ENCODE results near the gene LRRC73. TPM values are rescaled to one million over a fixed set of nuclear protein-coding genes. Genes with fewer than 3 reads are reported as not detected.

The LRRC73 gene
- total and polyA plus RNA-seq, 9 donors, result 0.13 to 4.8 (median 1.8) TPM

DNA sequence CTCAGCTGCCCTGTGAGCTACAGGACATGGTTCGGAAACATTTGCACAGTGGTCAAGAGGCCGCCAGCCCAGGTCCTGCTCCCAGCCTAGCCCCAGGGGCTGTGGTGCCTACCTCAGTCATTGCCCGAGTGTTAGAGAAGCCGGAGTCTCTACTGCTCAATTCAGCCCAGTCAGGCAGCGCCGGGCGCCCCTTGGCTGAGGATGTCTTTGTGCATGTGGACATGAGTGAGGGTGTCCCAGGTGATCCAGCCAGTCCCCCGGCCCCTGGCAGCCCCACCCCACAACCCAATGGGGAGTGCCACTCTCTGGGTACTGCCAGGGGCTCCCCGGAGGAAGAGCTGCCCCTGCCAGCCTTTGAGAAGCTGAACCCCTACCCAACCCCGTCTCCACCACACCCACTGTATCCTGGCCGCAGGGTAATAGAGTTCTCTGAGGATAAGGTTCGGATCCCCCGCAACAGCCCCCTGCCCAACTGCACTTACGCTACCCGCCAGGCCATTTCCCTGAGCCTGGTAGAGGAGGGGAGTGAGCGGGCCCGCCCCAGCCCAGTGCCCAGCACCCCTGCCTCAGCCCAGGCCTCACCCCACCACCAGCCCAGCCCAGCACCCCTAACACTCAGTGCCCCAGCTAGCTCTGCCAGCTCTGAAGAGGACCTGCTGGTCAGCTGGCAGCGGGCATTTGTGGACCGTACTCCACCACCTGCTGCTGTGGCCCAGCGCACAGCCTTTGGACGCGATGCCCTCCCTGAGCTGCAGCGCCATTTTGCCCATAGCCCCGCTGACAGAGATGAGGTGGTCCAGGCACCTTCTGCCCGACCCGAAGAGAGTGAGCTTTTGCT is 5.2 kb downstream of the LRRC73 start:
- no peak overlapping the region for H3K27ac ChIP-seq
- H3K27me3 ChIP-seq, result no peaks in the 10 kb centered on the region
- TF ChIP-seq, protein P1, sequence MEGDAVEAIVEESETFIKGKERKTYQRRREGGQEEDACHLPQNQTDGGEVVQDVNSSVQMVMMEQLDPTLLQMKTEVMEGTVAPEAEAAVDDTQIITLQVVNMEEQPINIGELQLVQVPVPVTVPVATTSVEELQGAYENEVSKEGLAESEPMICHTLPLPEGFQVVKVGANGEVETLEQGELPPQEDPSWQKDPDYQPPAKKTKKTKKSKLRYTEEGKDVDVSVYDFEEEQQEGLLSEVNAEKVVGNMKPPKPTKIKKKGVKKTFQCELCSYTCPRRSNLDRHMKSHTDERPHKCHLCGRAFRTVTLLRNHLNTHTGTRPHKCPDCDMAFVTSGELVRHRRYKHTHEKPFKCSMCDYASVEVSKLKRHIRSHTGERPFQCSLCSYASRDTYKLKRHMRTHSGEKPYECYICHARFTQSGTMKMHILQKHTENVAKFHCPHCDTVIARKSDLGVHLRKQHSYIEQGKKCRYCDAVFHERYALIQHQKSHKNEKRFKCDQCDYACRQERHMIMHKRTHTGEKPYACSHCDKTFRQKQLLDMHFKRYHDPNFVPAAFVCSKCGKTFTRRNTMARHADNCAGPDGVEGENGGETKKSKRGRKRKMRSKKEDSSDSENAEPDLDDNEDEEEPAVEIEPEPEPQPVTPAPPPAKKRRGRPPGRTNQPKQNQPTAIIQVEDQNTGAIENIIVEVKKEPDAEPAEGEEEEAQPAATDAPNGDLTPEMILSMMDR (IDR thresholded peaks at IDR 0.05), result no peak
- TF ChIP-seq POLR2A (IDR thresholded peaks at IDR 0.05) (no peak), EP300 (IDR thresholded peaks at IDR 0.05) (no peak)
- no peaks in the 10 kb centered on the region for H3K9me3 ChIP-seq
- DNase-seq, result no peak
- H3K4me1 ChIP-seq (ENCODE audit: insufficient read depth), result peaks cover 2% of the 10 kb centered on the region
- 87 to 90% (median 88%) methylated on average over 24 to 26 of the region's 26 CpGs for WGBS, 3 donors
- H3K4me3 ChIP-seq, result no peak overlapping the region
- H3K36me3 ChIP-seq, result no peaks in the 10 kb centered on the region
- intact Hi-C loops (cut with DNase I), result loop anchor here (5.0 to 10.0 kb wide), 6 partner anchors 48 to 280 kb away; partner anchors contain the start of genes DLK2 (in 1 of the 4) and DNPH1 (in 1 of the 4)

DNA sequence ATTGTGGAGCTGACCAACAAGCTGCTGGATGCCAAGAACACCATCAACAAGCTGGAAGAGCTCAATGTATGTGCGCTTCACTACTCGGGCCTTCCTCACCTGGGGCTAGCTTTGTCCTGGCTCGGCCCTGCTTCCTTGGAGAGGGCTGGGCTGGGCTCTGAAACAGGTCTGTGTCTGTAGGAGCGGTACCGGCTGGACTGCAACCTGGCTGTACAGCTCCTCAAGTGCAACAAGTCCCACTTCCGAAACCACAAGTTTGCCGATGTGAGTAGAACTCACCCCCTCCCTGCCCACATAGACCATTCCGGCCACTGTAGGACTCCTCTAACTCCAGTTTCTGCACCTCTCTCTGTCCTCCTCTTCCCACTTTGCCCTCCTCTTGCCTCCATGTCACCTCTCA is 6.7 kb downstream of the LRRC73 start:
- H3K4me3 ChIP-seq, result no peak overlapping the region
- no peak overlapping the region for H3K27ac ChIP-seq
- TF ChIP-seq EP300 (IDR thresholded peaks at IDR 0.05) (no peak), POLR2A (IDR thresholded peaks at IDR 0.05) (no peak)
- TF ChIP-seq, protein P1 (IDR thresholded peaks at IDR 0.05), result no peak
- H3K4me1 ChIP-seq (ENCODE audit: insufficient read depth), result no peaks in the 10 kb centered on the region
- H3K36me3 ChIP-seq, result no peaks in the 10 kb centered on the region
- no peaks in the 10 kb centered on the region for H3K27me3 ChIP-seq
- DNase-seq, result no peak
- no peaks in the 10 kb centered on the region for H3K9me3 ChIP-seq
- intact Hi-C loops (cut with DNase I), result loop anchor here in 1 of 4 donors (10.0 kb wide), 2 partner anchors 239 to 279 kb away; partner anchors contain the start of gene DNPH1
- WGBS, 3 donors, result 86 to 89% (median 88%) methylated on average over 8 of the region's 8 CpGs

DNA sequence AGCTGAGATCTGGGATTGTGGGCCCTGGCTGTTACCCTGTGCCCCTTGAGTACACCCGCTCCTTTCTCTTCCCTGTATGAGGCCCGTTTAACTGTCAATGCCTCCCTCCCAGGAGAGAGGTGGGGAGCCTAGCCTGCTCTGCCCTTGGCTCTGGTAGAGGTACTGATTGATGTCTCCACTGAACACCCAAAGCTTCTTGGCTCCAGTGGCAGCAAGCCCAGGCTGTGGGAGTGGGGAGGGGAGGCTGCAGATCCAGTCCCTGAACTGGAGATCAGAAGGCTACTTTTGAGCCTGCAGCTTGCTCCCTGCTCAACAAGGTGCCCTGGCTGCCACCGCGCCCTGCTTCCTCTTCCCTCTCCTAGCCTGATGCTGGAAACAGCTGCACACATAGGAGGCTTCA is 7.5 kb downstream of the LRRC73 start:
- no peak for DNase-seq
- Histone ChIP-seq H3K4me1 (ENCODE audit: insufficient read depth) (no peaks in the 10 kb centered on the region), H3K4me3 (no peak overlapping the region), H3K9me3 (no peaks in the 10 kb centered on the region), H3K36me3 (no peaks in the 10 kb centered on the region), H3K27ac (no peak overlapping the region), H3K27me3 (no peaks in the 10 kb centered on the region)
- intact Hi-C loops (cut with DNase I), result loop anchor here in 1 of 4 donors (10.0 kb wide), 2 partner anchors 238 to 278 kb away; partner anchors contain the start of gene DNPH1
- no peak for TF ChIP-seq EP300 (IDR thresholded peaks at IDR 0.05)
- TF ChIP-seq, protein P1 (IDR thresholded peaks at IDR 0.05), result no peak
- no peak for TF ChIP-seq POLR2A (IDR thresholded peaks at IDR 0.05)
- 86 to 88% (median 88%) methylated on average over 4 of the region's 4 CpGs for WGBS, 3 donors

DNA sequence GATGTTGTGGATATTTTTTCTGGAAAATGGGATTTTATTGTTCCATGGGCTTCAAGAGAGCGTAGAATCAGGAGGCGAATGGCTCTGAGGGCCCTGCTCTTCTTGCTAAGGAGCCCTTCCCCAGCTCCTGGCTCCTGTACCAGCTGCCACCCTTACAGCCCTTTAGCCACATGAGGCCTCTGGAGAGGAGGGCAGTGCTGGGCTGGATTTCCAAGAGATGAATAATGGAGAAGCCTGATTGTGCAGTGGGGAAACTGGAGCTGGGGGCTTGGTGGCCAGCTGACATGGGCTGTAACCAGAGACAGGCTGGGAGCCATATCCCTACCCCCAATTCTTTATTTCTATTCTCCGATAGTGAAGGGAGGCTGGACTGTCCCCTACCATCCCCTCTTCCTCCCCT is 9.2 kb downstream of the LRRC73 start:
- TF ChIP-seq POLR2A (IDR thresholded peaks at IDR 0.05), result no peak
- TF ChIP-seq, protein P1 (IDR thresholded peaks at IDR 0.05), result no peak
- TF ChIP-seq EP300 (IDR thresholded peaks at IDR 0.05), result no peak
- 95 to 96% (median 96%) methylated on average over 3 of the region's 3 CpGs for WGBS, 3 donors

More for the DNA sequence above, 9.2 kb downstream of the LRRC73 start:
- no peaks in the 10 kb centered on the region for H3K27me3 ChIP-seq
- no peak for DNase-seq
- intact Hi-C loops (cut with DNase I), result loop anchor here in 1 of 4 donors (10.0 kb wide), 2 partner anchors 236 to 276 kb away; partner anchors contain the start of gene DNPH1
- peaks cover 4% of the 10 kb centered on the region for H3K4me1 ChIP-seq (ENCODE audit: insufficient read depth)
- no peaks in the 10 kb centered on the region for H3K36me3 ChIP-seq
- H3K9me3 ChIP-seq, result no peaks in the 10 kb centered on the region
- H3K4me3 ChIP-seq, result no peak overlapping the region
- no peak overlapping the region for H3K27ac ChIP-seq
